Activated CD8-positive, alpha-beta memory T cell treated with anti-CD3 and anti-CD28 coated beads for 1 hour (primary cell): ENCODE data around the gene KCNJ14.
A peak's percentile ranks its signal among the peaks of the same experiment; 100 is the strongest.

Source experiments
- DNase-seq, 2 donors: peaks; one replicate each; pipeline ENCODE4 v3.0.0-alpha.2; 2020; ENCODE audit warnings: low read depth in 1 of 2; ENCODE audit errors: extremely low read depth in 1 of 2

Gene KCNJ14

DNA sequence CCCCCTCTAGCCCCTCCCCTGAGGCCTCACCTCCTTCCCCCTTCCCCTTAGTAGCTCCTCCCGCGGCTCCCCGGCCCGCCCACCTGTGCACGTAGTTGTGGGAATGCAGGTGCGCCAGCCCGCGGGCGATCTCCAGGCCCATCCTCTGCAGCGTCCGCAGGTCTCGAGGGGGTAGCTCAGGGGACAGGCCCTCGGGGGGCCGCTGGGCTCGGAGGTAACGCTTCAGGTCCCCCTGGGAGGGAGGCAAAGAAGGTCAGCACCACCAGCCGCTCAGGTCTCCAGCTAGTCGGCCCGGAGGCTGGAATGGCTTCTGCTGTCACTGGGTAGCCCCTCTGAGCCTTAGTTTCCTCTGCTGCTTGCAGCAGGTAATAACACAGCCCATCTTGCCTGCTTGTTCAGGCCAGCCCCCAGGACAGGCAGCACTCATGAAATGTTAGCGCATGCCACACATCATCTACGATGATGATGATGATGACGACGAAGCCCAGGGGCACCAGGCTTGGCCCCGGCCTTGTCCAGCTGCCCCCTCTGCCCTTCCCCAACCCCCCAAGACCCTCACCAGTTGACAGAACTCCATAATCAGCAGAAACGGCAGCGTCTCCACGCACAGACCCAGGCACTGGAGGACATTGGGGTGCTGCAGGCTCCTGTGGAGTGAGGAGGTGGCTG, 47.1 kb downstream of the KCNJ14 start:
- DNase-seq, result peak in 1 of 2 donors; percentile 49

DNA sequence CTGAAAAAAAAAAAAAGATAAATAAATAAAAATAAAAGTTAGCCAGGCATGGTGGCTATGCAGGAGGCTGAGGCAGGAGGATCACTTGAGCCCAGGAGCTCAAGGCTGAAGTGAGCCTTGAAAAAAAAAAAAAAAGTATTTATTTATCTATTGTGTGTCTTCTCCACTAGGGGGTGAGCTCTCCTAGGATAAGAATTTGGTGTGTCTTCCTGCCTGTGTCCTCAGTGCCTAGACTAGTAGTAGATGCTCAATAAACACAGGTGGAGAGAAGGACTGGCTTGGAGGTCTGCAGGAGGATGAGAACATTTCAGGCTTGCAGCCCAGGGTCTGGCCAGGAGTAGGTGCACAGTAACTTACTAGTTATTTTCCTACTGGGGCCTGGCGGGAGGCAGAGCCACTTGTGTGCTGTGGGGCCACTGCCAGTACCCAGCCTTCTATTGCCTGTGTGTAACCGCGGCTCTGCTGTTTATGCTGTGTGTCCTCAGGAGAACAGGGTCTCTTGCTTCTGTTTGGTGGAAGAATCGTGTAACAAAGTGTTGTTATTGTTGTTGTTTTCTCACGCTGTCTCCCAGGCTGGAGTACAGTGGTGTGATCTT, 50.9 kb downstream of the KCNJ14 start:
- no peak for DNase-seq

DNA sequence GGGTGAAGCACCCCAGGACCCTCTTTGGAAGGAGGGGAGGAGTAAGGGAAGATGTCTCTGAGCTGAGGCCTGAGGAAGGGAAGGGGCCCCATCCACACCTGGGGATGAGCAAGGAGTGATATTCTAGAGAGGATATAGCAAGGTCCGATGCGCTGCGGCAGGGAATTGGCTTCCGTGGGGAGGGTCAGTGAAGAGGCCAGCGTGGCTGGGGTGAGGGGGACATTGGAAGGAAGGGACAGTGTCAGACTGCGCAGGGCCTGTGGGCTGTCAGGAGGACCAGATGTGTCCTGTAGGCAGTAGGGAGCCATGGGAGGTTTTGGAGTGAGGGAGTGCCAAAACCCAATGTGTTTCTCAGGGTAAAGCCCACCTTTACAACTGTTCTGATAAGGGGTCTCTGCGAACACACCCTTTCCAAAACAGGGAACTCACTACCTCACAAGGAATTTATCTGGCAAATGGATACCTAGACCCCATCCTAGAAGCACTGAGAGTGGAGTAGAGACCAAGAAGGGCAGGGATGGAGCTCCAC, 52.6 kb downstream of the KCNJ14 start:
- no peak for DNase-seq

DNA sequence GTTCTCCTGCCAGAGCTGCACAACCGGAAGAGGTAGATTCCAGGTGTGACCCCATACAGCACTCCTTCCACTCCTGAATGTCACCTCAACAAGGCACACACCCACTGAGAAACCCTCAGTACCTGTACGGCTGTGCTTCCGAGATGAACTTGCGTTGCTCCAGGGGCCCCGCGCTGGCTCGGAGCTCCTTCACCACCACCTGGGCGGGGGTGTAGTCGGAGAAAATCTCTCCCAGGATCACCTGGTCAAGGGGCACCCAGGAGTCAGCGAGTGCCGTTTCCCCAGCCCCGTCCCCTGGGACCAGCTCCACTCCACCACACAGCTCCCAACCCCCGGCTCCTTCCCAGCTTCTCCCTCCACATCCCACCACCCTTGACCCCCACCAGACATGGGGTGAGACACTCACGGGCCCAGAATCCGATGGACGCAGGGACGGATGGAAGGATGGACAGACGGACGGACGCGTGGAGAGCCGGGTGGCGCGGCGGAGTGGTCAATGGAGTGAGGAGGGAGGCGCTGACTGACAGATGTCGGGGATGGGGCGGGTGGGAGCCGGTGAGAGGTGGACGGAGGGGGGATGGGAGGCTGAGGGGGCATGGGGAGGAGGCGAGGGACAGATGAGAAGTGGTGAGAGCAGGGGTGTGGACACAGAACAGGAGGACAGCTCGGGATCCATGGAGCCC, 53.5 kb downstream of the KCNJ14 start:
- DNase-seq, result no peak

DNA sequence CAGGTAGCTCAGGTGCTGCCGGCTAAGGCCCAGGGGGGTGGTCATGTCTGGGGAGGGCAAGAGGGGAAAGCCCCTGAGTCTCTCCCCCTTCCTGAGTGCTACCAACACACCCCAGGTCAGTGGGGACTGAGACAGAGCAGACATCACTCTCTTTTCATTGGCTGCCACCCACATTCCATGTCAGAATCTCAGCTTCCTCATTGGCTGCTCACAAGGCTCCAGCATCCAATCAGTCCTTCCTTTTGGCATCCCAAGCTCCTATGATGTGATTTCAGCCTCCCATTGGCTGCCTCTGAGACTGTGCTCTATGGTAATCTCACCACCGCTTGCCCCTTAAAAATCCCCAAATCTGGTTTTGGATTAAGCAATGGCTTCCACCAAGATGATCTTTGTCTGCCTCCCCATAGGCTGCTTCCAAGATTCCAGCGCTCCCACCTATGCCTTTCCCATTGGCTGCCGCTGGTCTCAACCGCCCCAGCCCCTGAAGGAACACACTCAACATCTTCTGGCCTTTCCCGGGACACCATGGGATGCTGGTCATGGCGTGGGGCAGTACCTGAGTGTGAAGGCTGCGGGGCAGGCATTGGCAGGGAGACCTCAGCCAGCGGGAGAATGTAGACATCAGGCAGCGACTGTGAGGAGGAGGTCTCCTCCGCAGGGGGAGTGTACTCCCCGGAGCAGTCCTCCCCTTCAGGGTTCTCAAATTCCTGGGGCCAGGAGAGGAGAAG, 54.3 kb downstream of the KCNJ14 start:
- no peak for DNase-seq

DNA sequence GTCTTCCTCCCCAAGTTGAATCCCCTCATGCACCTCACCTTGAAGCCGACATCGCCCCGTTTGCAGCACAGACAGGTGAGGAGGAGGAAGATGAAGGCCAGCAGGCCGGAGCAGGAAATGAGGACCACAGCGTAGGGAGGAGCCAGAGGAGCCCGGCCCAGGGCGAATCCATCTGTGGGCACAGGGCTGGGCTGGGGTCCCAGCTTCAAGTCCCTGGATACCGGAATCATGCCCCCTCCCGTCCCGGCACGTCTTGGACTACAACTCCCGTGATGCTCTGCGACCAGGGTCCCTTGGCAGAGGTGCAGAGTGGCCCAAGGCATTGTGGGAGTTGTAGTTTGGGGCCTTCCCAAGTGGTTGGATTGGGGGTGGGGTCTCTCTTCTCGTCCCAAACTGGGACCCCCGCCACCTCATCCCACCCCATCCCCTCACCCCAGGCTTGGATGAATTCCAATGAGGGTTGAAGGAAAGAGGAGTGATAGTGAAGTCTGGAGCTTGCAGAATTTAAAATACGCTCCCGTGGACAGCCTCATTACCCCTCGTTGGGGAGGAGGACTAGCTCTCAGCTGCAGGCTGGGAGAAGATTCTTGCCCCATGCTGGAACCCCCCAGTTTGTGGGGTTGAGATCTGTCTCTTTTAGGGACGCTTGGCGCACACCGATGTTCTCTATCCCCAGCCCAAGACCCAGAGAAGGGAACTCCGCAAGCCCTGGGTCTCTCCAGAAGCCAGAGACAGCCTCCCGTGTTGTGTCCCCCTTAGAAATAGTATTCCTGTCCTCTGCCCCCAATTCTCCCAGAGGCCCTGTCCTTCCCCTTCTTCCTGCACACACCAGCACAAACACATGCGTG, 55.3 kb downstream of the KCNJ14 start:
- peak in 1 of 2 donors; percentile 62 for DNase-seq

DNA sequence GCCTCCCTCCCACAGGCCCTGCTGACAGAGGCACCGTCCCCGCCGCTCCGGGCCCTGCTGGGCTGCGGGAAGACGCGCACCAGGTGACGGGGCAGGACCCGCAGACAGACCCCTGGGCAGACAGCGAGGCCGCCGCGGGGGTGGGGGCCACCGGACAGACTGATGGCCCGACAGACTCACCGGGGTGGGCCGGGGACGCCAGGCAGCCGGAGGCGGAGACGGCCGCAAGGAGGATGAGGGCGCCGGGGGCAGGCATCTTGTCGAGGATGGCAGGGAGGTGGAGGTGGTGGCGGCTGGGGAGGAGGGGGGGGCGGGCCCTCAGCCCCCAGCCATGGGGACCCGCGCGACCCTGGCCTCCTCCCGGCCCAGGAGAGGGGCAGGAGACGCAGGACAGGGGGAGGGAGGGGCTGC, 56.0 kb downstream of the KCNJ14 start:
- DNase-seq, result no peak

DNA sequence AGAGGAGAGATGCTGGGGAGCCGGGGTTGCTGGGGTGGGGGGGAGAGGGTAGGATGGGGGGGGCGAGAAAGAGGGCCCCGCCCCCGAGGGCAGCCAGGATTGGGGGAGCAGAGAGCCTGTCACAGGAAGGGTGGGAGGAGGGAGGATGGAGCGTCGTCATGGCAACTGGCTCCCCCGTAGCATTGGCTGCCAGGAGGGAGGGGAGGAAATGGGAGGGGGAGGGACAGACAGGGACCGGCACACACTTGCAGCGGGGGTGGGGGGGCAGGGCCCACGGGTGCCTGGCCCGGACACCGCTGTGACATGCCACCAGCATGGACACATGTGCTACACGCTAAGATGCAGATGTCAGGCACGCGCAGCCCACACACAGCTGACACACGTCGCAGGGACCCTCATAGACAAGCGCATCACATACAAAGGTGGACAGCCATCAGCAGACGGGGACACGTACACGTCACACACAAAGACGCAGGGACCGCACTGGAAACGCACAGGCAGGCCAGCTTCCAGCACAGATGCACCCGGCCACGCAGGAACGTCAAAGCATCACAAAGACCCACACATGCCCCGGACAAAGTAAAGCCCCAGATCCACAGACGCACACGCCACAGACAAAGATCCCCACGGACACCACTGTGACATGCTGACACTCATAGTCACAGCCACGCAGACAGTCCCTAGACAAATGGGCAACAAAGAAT, 56.6 kb downstream of the KCNJ14 start, which contains the start of gene LMTK3:
Gene LMTK3 (minus strand): TSS at position 36 of the 704 bp plus-strand sequence. CDS start 259 bp downstream, outside the sequence.
- DNase-seq, result peak; percentile 59 to 76

DNA sequence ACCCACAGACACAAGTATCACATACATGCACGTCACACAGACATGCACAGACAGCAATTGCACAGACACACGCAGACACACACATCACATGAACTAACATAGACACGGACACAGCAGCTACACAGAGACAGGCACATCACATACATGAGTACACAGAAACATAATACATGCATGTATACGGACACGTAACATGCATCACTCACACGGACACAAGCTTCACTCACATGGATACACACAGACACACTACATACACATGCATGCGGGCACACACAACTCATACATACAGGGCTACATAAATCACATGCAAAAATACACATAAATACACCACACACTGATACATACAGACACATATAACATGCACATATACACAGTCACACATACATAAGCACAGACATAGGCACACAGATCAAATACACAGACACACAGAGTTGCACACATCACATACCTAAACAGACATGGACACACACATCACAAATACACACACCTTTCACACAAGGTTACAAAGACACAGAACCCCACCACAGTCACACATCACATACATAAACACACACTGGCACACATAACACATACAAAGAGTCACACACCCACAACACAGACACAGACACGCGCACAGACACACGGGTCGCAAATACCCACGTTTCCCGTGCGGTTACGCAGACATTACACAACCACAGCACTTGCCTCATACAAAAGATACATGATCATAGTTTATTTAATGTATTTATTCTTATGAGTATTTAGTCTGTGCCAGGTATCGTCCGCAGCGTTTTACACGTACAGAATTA, 57.3 kb downstream of the KCNJ14 start:
- no peak for DNase-seq

DNA sequence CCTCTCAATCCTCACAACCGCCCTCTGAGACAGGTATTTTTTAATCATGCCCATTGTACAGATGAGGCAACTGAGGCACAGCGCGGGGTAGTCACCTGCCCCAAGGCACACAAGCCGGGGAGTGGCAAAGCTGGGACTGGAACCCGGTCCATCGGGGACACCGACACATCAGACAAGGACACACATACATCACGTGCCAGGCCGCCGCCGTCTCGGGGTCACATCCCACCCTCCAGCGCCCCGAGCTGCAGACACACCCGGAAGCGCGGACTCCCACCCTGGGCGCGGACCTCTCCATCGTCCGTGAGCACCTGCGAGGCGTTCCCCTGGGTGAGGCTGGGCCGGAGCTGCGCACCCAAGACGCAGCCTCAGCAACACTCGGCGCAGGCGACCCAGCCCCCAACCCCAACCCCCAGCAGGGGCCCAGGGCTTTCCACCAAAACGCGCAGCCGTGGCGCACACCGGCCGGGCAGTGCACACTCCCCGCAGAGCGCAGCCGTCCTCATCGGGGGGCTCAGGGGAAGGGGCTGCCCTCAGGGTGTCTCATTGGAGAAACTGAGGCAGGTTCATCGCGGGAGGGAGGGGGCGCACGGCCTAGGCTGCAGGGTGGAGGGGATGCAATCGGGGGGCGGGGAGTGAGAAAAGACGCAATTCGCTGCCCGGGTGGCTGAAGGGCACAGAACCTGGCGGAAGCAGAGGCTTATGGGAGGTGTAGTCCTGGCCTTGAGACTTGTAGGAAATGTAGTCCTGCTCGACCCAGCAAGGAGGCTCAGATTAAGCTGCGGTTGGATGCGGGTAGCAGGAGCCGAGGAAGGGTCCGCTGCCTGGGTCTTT, 58.1 kb downstream of the KCNJ14 start:
- DNase-seq, result peak in 1 of 2 donors; percentile 51

DNA sequence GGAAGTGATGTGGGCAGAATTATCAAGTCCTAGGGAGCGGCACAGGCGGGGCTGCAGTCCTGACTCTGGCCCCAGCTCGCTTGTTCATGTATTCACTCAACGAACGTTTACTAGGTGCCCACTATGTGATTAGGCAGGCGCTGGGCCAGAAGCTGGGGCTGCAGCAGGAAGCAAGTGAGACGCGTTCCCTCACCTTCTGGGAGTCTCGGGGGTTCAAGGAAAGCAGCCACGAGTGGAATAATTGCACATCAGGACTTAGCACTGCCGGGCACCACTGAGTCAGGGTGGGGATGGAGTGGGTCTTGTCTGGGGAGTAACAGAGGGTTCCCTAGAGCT, 58.7 kb downstream of the KCNJ14 start:
- no peak for DNase-seq

DNA sequence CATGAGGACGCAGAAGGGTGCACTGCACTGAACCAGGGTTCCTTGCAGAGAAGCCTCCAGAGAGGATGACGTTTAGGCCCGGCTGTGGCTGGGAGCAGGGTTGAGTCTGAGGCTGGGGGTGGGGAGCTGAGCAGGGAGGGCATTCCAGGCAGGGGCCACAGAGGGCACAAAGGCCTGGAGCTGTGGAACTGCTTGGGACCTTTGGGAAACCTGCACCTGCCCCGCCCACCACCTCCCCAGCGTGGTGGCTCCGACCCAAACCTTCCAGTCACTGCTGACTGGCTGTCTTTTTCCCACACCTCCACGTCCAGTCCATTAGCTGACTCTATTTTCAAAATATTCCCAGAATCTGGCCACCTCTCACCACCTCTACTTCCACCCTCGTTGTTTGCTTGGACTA, 61.2 kb downstream of the KCNJ14 start:
- DNase-seq, result no peak
